Measurements from ENCODE around the gene ARNT2.

DNA sequence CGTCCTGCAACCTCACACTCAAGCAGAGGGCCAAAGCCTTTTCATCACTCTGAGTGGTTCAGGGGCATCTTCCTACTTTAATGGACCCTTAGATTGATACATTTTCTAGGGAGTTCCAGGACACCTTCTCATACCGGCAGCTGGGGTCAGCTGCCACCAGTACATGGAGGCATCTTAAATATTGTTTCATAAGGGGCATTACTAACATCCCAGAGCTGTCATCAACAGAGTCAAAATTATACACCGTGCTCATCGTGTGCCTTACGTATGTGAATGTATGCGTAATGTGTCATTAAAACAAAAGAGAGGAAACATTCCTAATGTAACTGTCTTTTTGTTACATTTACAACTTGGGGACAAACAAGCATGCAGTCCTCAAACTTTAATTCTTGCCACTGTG lies 57.9 kb downstream of the ARNT2 start:
- no peak for TF ChIP-seq YY1 (IDR thresholded peaks at IDR 0.05; ENCODE audit: insufficient read depth, insufficient read length)
- TF ChIP-seq ZNF274 (IDR thresholded peaks at IDR 0.05; ENCODE audit: low read depth, low read length): no peak
- no peak for TF ChIP-seq SUZ12 (IDR thresholded peaks at IDR 0.05; ENCODE audit: extremely low read depth, insufficient read depth, insufficient read length)

Data from NT2/D1 (cell line).